Uterus (tissue), 2 donors: Measurements from ENCODE around the gene SLC2A13.

Source experiments
- POLR2A ChIP-seq, 2 donors: fragments of 450-650 bp; IDR thresholded peaks; one replicate each; pipeline ENCODE4 v1.6.1; 2016; ENCODE audit warnings: antibody characterized with exemption in 2 of 2, mild to moderate bottlenecking in 1 of 2, moderate library complexity in 1 of 2
- TF ChIP-seq, protein P1 (sequence below), 4 experiments: fragments of 200-600 bp in 2 of 4; fragments of 450-650 bp in 2 of 4; sonication (generic) in 2 of 4; IDR thresholded peaks; one replicate each; pipeline ENCODE4 v1.5.1; 2016 to 2019; ENCODE audit warnings: antibody characterized with exemption in 4 of 4, mild to moderate bottlenecking in 2 of 4, moderate library complexity in 1 of 4

DNA sequence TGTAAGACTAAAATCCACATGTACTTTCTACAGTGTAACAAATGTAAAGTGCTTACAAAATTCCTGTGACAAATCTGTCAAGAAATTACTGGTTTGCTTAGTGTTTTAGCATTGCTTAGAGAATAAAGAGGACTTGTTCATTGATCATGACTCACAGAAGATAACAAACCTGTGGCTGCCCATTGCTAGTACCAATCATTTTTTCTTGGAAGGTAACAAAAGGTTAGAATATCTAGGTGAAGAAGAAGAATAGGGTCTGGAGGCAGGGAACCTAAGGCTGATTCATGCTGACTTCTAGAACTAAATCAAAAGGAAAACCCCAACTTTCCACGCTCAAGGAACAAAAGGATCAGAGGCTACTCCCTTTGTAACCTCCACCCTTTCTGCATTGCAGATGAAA is 253.5 kb downstream of the SLC2A13 start:
- TF ChIP-seq, protein P1, sequence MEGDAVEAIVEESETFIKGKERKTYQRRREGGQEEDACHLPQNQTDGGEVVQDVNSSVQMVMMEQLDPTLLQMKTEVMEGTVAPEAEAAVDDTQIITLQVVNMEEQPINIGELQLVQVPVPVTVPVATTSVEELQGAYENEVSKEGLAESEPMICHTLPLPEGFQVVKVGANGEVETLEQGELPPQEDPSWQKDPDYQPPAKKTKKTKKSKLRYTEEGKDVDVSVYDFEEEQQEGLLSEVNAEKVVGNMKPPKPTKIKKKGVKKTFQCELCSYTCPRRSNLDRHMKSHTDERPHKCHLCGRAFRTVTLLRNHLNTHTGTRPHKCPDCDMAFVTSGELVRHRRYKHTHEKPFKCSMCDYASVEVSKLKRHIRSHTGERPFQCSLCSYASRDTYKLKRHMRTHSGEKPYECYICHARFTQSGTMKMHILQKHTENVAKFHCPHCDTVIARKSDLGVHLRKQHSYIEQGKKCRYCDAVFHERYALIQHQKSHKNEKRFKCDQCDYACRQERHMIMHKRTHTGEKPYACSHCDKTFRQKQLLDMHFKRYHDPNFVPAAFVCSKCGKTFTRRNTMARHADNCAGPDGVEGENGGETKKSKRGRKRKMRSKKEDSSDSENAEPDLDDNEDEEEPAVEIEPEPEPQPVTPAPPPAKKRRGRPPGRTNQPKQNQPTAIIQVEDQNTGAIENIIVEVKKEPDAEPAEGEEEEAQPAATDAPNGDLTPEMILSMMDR (IDR thresholded peaks at IDR 0.05), result no peak
- no peak for TF ChIP-seq POLR2A (IDR thresholded peaks at IDR 0.05)
